ENCODE results near the gene ATP5F1A.
A peak's percentile ranks its signal among the peaks of the same experiment; 100 is the strongest.
"Not testable (repeated sequence)": the region's sequence is repeated elsewhere in the genome, so short reads cannot be mapped to it uniquely, and the experiment has no call there.

ATP5F1A gene

DNA sequence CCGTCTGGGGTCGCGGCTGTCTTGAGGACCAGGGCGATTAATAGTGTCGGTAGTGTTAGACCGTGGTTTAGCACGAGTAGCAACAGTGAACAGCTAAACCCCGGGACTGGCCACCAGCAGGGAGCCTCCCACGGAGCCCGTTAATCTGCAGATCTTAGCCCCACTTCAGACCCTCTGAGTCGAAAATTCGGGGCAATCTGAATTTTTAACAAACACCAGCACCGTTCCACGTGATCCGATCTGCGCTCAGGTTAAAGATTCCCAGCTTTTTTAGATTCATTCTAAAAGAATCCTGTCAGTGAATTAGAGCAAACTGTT, 479 bp upstream of the ATP5F1A start:
- Histone ChIP-seq H3K27me3 (replicated peaks in 2 of 5; ENCODE audit: control insufficient read depth in 4 of 5, insufficient read depth in 5 of 5, low read length in 4 of 5) (no peaks in the 10 kb centered on the region), H3K4me1 (ENCODE audit: control extremely low read depth in 1 of 4, control insufficient read depth in 4 of 4, insufficient read depth in 4 of 4, low read length in 3 of 4) (peaks cover 10 to 26% (median 15%) of the 10 kb centered on the region in 4 experiments), H3K4me3 (ENCODE audit: control insufficient read depth in 1 of 7, extremely low read depth in 1 of 7, insufficient read depth in 4 of 7, low read depth in 2 of 7, low read length in 6 of 7) (peak overlapping the region in 6 of 7 experiments; percentile 12 to 99 (median 97)), H3K36me3 (ENCODE audit: control insufficient read depth in 4 of 4, insufficient read depth in 4 of 4, low read length in 3 of 4) (peaks cover 0 to 10% (median 6%) of the 10 kb centered on the region in 4 experiments), H3K27ac (ENCODE audit: insufficient read depth in 1 of 2, low read depth in 1 of 2, low read length in 2 of 2, poor library complexity in 1 of 2, severe bottlenecking in 2 of 2) (peak overlapping the region; percentile 94 to 97), H3K9me3 (ENCODE audit: control extremely low read depth in 1 of 5, control insufficient read depth in 4 of 5, insufficient read depth in 2 of 5, low read depth in 1 of 5, low read length in 4 of 5) (no peaks in the 10 kb centered on the region)
- no peak for DNase-seq
- POLR2A ChIA-PET = interaction anchor here (0.6 to 1.0 kb wide), 2 partner anchors 9 to 26 kb away, joined by 3 to 4 read pairs; no protein-coding TSS in a partner anchor
- WGBS (ENCODE audit: insufficient coverage) = 40% methylated on average over 15 of the region's 16 CpGs
- CTCF ChIA-PET = interaction anchor here (1.0 kb wide), 1 partner anchor 15 kb away, joined by 3 read pairs; no protein-coding TSS in a partner anchor

DNA sequence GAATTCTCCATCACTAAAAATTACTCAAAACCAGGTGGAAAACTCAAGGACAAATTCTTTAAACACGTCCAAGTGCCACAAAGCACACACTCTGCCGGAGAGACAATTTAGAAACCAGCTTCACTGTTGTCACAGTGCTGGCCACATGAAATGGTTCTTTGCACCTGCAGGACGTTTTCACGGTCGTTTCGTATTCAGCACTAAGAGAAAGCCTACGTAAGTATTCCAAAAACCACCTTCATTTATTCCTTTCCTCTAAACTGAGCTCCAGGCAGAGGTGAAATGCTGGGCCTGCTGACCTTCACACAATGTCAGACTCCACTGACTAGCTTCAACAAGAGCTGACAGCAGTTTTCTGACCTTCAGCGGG, 680 bp downstream of the ATP5F1A start:
- Histone ChIP-seq H3K36me3 (ENCODE audit: control insufficient read depth in 4 of 4, insufficient read depth in 4 of 4, low read length in 3 of 4) (peaks cover 0 to 13% (median 9%) of the 10 kb centered on the region in 4 experiments), H3K4me1 (ENCODE audit: control extremely low read depth in 1 of 4, control insufficient read depth in 4 of 4, insufficient read depth in 4 of 4, low read length in 3 of 4) (peaks cover 10 to 26% (median 15%) of the 10 kb centered on the region in 4 experiments), H3K9me3 (ENCODE audit: control extremely low read depth in 1 of 5, control insufficient read depth in 4 of 5, insufficient read depth in 2 of 5, low read depth in 1 of 5, low read length in 4 of 5) (no peaks in the 10 kb centered on the region), H3K27me3 (replicated peaks in 2 of 5; ENCODE audit: control insufficient read depth in 4 of 5, insufficient read depth in 5 of 5, low read length in 4 of 5) (no peaks in the 10 kb centered on the region), H3K4me3 (ENCODE audit: control insufficient read depth in 1 of 7, extremely low read depth in 1 of 7, insufficient read depth in 4 of 7, low read depth in 2 of 7, low read length in 6 of 7) (peak overlapping the region; percentile 75 to 99 (median 97)), H3K27ac (ENCODE audit: insufficient read depth in 1 of 2, low read depth in 1 of 2, low read length in 2 of 2, poor library complexity in 1 of 2, severe bottlenecking in 2 of 2) (peak overlapping the region; percentile 94 to 97)
- 0% methylated on average over 8 of the region's 8 CpGs for WGBS (ENCODE audit: insufficient coverage)
- peak; percentile 34 to 58 (median 48) for DNase-seq
- CTCF ChIA-PET = interaction anchor here (0.9 to 3.2 kb wide), 3 partner anchors 10 to 155 kb away, joined by 3 to 13 read pairs (median 3); no protein-coding TSS in a partner anchor
- POLR2A ChIA-PET = interaction anchor here (0.6 kb wide), 1 partner anchor 13 kb away, joined by 3 read pairs; no protein-coding TSS in a partner anchor

GRCh38 chr18:46096651-46097300, 1.3 kb downstream of the ATP5F1A start:
- Histone ChIP-seq H3K9me3 (ENCODE audit: control extremely low read depth in 1 of 5, control insufficient read depth in 4 of 5, insufficient read depth in 2 of 5, low read depth in 1 of 5, low read length in 4 of 5) (no peaks in the 10 kb centered on the region), H3K27ac (ENCODE audit: insufficient read depth in 1 of 2, low read depth in 1 of 2, low read length in 2 of 2, poor library complexity in 1 of 2, severe bottlenecking in 2 of 2) (peak overlapping the region; percentile 94 to 97), H3K27me3 (replicated peaks in 2 of 5; ENCODE audit: control insufficient read depth in 4 of 5, insufficient read depth in 5 of 5, low read length in 4 of 5) (no peaks in the 10 kb centered on the region), H3K4me1 (ENCODE audit: control extremely low read depth in 1 of 4, control insufficient read depth in 4 of 4, insufficient read depth in 4 of 4, low read length in 3 of 4) (peaks cover 10 to 26% (median 15%) of the 10 kb centered on the region in 4 experiments), H3K36me3 (ENCODE audit: control insufficient read depth in 4 of 4, insufficient read depth in 4 of 4, low read length in 3 of 4) (peaks cover under 1 to 18% (median 10%) of the 10 kb centered on the region in 4 experiments), H3K4me3 (ENCODE audit: control insufficient read depth in 1 of 7, extremely low read depth in 1 of 7, insufficient read depth in 4 of 7, low read depth in 2 of 7, low read length in 6 of 7) (peak overlapping the region in 6 of 7 experiments; percentile 75 to 99 (median 98))
- ChIA-PET CTCF (interaction anchor here (0.7 to 3.2 kb wide), 3 partner anchors 24 to 155 kb away, joined by 3 to 13 read pairs (median 3); no protein-coding TSS in a partner anchor), POLR2A (no interaction called here)
- 20% methylated on average over 3 of the region's 22 CpGs for WGBS (ENCODE audit: insufficient coverage)
- DNase-seq = peak in 1 of 3 donors; percentile 30

- DNase-seq = no peak
- peaks cover 10 to 26% (median 15%) of the 10 kb centered on the region in 4 experiments for H3K4me1 ChIP-seq (ENCODE audit: control extremely low read depth in 1 of 4, control insufficient read depth in 4 of 4, insufficient read depth in 4 of 4, low read length in 3 of 4)
- ChIA-PET CTCF (interaction anchor here (3.2 kb wide), 1 partner anchor 22 kb away, joined by 13 read pairs; no protein-coding TSS in a partner anchor), POLR2A (no interaction called here)
- H3K9me3 ChIP-seq (ENCODE audit: control extremely low read depth in 1 of 5, control insufficient read depth in 4 of 5, insufficient read depth in 2 of 5, low read depth in 1 of 5, low read length in 4 of 5) = no peaks in the 10 kb centered on the region
- 99% methylated on average over 8 of the region's 10 CpGs for WGBS (ENCODE audit: insufficient coverage)
- no peak overlapping the region for H3K27ac ChIP-seq (ENCODE audit: insufficient read depth in 1 of 2, low read depth in 1 of 2, low read length in 2 of 2, poor library complexity in 1 of 2, severe bottlenecking in 2 of 2)
- no peak overlapping the region for H3K4me3 ChIP-seq (ENCODE audit: control insufficient read depth in 1 of 7, extremely low read depth in 1 of 7, insufficient read depth in 4 of 7, low read depth in 2 of 7, low read length in 6 of 7)
- peaks cover 10 to 30% (median 20%) of the 10 kb centered on the region in 4 experiments for H3K36me3 ChIP-seq (ENCODE audit: control insufficient read depth in 4 of 4, insufficient read depth in 4 of 4, low read length in 3 of 4)
- no peaks in the 10 kb centered on the region for H3K27me3 ChIP-seq (replicated peaks in 2 of 5; ENCODE audit: control insufficient read depth in 4 of 5, insufficient read depth in 5 of 5, low read length in 4 of 5)
Measured at GRCh38 chr18:46095532-46095931, 2.6 kb downstream of the ATP5F1A start.

DNA sequence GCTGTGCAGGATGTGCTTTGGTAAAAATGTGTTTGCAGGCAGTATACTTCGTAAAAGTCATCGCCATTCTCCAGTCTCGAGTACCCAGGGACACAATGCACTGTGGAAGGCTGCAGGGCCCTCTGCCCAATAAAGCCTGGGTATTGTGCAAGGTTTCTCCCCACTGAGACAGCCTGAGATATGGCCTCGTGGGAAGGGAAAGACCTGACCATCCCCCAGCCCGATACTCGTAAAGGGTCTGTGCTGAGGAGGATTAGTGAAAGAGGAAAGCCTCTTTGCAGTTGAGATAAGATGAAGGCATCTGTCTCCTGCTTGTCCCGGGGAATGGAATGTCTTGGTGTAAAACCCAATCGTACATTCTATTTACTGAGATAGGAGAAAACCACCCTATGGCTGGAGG, 9.6 kb downstream of the ATP5F1A start:
- POLR2A ChIA-PET; DNase-seq; H3K27ac ChIP-seq (ENCODE audit: insufficient read depth in 1 of 2, low read depth in 1 of 2, low read length in 2 of 2, poor library complexity in 1 of 2, severe bottlenecking in 2 of 2); H3K27me3 ChIP-seq (replicated peaks in 2 of 5; ENCODE audit: control insufficient read depth in 4 of 5, insufficient read depth in 5 of 5, low read length in 4 of 5); H3K4me1 ChIP-seq (ENCODE audit: control extremely low read depth in 1 of 4, control insufficient read depth in 4 of 4, insufficient read depth in 4 of 4, low read length in 3 of 4); H3K9me3 ChIP-seq (ENCODE audit: control extremely low read depth in 1 of 5, control insufficient read depth in 4 of 5, insufficient read depth in 2 of 5, low read depth in 1 of 5, low read length in 4 of 5); H3K4me3 ChIP-seq (ENCODE audit: control insufficient read depth in 1 of 7, extremely low read depth in 1 of 7, insufficient read depth in 4 of 7, low read depth in 2 of 7, low read length in 6 of 7); CTCF ChIA-PET: not testable (repeated sequence)
- H3K36me3 ChIP-seq (ENCODE audit: control insufficient read depth in 4 of 4, insufficient read depth in 4 of 4, low read length in 3 of 4) = peaks cover 38 to 90% (median 69%) of the 10 kb centered on the region in 4 experiments
- WGBS (ENCODE audit: insufficient coverage) = 99% methylated on average over 6 of the region's 8 CpGs

GRCh38 chr18:46084431-46084830, 13.7 kb downstream of the ATP5F1A start:
- no peaks in the 10 kb centered on the region for H3K27me3 ChIP-seq (replicated peaks in 2 of 5; ENCODE audit: control insufficient read depth in 4 of 5, insufficient read depth in 5 of 5, low read length in 4 of 5)
- H3K36me3 ChIP-seq (ENCODE audit: control insufficient read depth in 4 of 4, insufficient read depth in 4 of 4, low read length in 3 of 4) = peaks cover 18 to 89% (median 67%) of the 10 kb centered on the region in 4 experiments
- no peaks in the 10 kb centered on the region for H3K4me1 ChIP-seq (ENCODE audit: control extremely low read depth in 1 of 4, control insufficient read depth in 4 of 4, insufficient read depth in 4 of 4, low read length in 3 of 4)
- 100% methylated on average over 1 of the region's 2 CpGs for WGBS (ENCODE audit: insufficient coverage)
- CTCF ChIA-PET = interaction anchor here (1.1 to 1.8 kb wide), 3 partner anchors 8 to 36 kb away, joined by 3 to 9 read pairs (median 6); no protein-coding TSS in a partner anchor
- no peaks in the 10 kb centered on the region for H3K9me3 ChIP-seq (ENCODE audit: control extremely low read depth in 1 of 5, control insufficient read depth in 4 of 5, insufficient read depth in 2 of 5, low read depth in 1 of 5, low read length in 4 of 5)
- H3K27ac ChIP-seq (ENCODE audit: insufficient read depth in 1 of 2, low read depth in 1 of 2, low read length in 2 of 2, poor library complexity in 1 of 2, severe bottlenecking in 2 of 2) = no peak overlapping the region
- H3K4me3 ChIP-seq (ENCODE audit: control insufficient read depth in 1 of 7, extremely low read depth in 1 of 7, insufficient read depth in 4 of 7, low read depth in 2 of 7, low read length in 6 of 7) = no peak overlapping the region
- DNase-seq = no peak
- POLR2A ChIA-PET = interaction anchor here (0.5 kb wide), 1 partner anchor 13 kb away, joined by 3 read pairs; the partner anchor contains the start of gene ATP5F1A

GRCh38 chr18:46080156-46080555, 17.9 kb downstream of the ATP5F1A start:
- Histone ChIP-seq H3K27me3 (replicated peaks in 2 of 5; ENCODE audit: control insufficient read depth in 4 of 5, insufficient read depth in 5 of 5, low read length in 4 of 5) (no peaks in the 10 kb centered on the region), H3K9me3 (ENCODE audit: control extremely low read depth in 1 of 5, control insufficient read depth in 4 of 5, insufficient read depth in 2 of 5, low read depth in 1 of 5, low read length in 4 of 5) (no peaks in the 10 kb centered on the region), H3K4me3 (ENCODE audit: control insufficient read depth in 1 of 7, extremely low read depth in 1 of 7, insufficient read depth in 4 of 7, low read depth in 2 of 7, low read length in 6 of 7) (no peak overlapping the region), H3K4me1 (ENCODE audit: control extremely low read depth in 1 of 4, control insufficient read depth in 4 of 4, insufficient read depth in 4 of 4, low read length in 3 of 4) (no peaks in the 10 kb centered on the region), H3K36me3 (ENCODE audit: control insufficient read depth in 4 of 4, insufficient read depth in 4 of 4, low read length in 3 of 4) (peaks cover 4 to 55% (median 36%) of the 10 kb centered on the region in 4 experiments), H3K27ac (ENCODE audit: insufficient read depth in 1 of 2, low read depth in 1 of 2, low read length in 2 of 2, poor library complexity in 1 of 2, severe bottlenecking in 2 of 2) (no peak overlapping the region)
- CTCF ChIA-PET = interaction anchor here (0.8 to 1.3 kb wide), 3 partner anchors 12 to 135 kb away, joined by 3 to 6 read pairs (median 4); no protein-coding TSS in a partner anchor
- WGBS (ENCODE audit: insufficient coverage) = no CpG with 5 or more reads among the region's 1 CpG
- POLR2A ChIA-PET = no interaction called here
- no peak for DNase-seq
